Spleen (tissue), 11 donors: ENCODE results near the gene SBF1. TPM values are rescaled to one million over a fixed set of nuclear protein-coding genes. Genes with fewer than 3 reads are reported as not detected.

Experiments used
- DNase-seq: peaks from one replicate; pipeline ENCODE4 v3.0.0-alpha.2; 2020
- H3K27ac ChIP-seq, 8 donors: fragments of 200-600 bp; sonication (generic) in 7 of 8; 1 replicate in 4 of 8; 2 replicates in 4 of 8; pipeline versions ENCODE4 v1.5.0 to v1.8.0; 2016 to 2021; ENCODE audit warnings: inconsistent platforms in 4 of 8, mild to moderate bottlenecking in 4 of 8, moderate library complexity in 1 of 8
- H3K27me3 ChIP-seq, 7 donors: fragments of 200-600 bp; sonication (generic) in 6 of 7; replicated peaks in 1 of 7; 1 replicate in 4 of 7; 2 replicates in 3 of 7; pipeline versions ENCODE4 v1.5.0 to v1.8.0; 2016 to 2021; ENCODE audit warnings: inconsistent platforms in 3 of 7, mild to moderate bottlenecking in 1 of 7
- H3K36me3 ChIP-seq, 6 donors: fragments of 200-600 bp; sonication (generic) in 5 of 6; 1 replicate in 4 of 6; 2 replicates in 2 of 6; pipeline versions ENCODE4 v1.5.0 to v1.8.0; 2016 to 2021; ENCODE audit warnings: inconsistent platforms in 2 of 6
- H3K4me1 ChIP-seq, 6 donors: fragments of 200-600 bp; sonication (generic) in 5 of 6; 1 replicate in 3 of 6; 2 replicates in 3 of 6; pipeline versions ENCODE4 v1.5.0 to v1.8.0; 2016 to 2021; ENCODE audit warnings: inconsistent platforms in 3 of 6
- H3K4me3 ChIP-seq, 8 donors: fragments of 200-600 bp; sonication (generic) in 7 of 8; 1 replicate in 4 of 8; 2 replicates in 4 of 8; pipeline versions ENCODE4 v1.5.0 to v1.8.0; 2016 to 2021; ENCODE audit warnings: inconsistent platforms in 4 of 8, mild to moderate bottlenecking in 4 of 8, moderate library complexity in 2 of 8
- H3K9me3 ChIP-seq, 8 donors: fragments of 200-600 bp; sonication (generic) in 7 of 8; 1 replicate in 4 of 8; 2 replicates in 4 of 8; pipeline versions ENCODE4 v1.5.0 to v1.8.0; 2016 to 2021; ENCODE audit warnings: inconsistent platforms in 4 of 8
- POLR2A ChIP-seq, 3 donors: fragments of 450-650 bp; IDR thresholded peaks; one replicate each; pipeline ENCODE4 v1.5.1; 2017; ENCODE audit warnings: antibody characterized with exemption in 3 of 3, mild to moderate bottlenecking in 1 of 3
- POLR2AphosphoS5 ChIP-seq, 3 donors: sonication (generic); formaldehyde crosslinking; IDR thresholded peaks; one replicate each; pipeline ENCODE4 v1.5.1; 2017; ENCODE audit warnings: antibody characterized with exemption in 3 of 3
- WGBS, 5 donors: extraction: QIAGEN DNeasy Blood & Tissue Kit in 3 of 5; methylation state at CpG; one replicate each; pipeline versions ENCODE4 v1.1.5 to v1.1.7; 2013 to 2018; 5-methylcytosine and 5-hydroxymethylcytosine counted together
- intact Hi-C: fragments of 100-400 bp; cut with DNase I; formaldehyde crosslinking; loops from one replicate; pipeline ENCODE4 v1.15.0; 2023; ENCODE audit warnings: low total_unique reads
- polyA plus RNA-seq, 3 donors: library from polyadenylated mRNA; stranded (reverse); fragments of 200-250 nt; gene quantifications; one replicate each; pipeline ENCODE4 v1.2.1, GENCODE V29; 2013
- total RNA-seq, 7 donors: library from RNA; depleted of rRNA in 3 of 7; stranded (reverse); fragments of >200 nt in 3 of 7; fragmentation: NEBNext Ultra II Directional in 4 of 7; extraction: Animal tissue kit (Norgen Biotek cat#: 25700) in 4 of 7; gene quantifications; one replicate each; pipeline versions ENCODE4 v1.1.0 to v1.2.1, GENCODE V29; 2016 to 2021
- TF ChIP-seq, protein P1 (sequence below), 11 experiments: fragments of 200-600 bp in 7 of 11; fragments of 450-650 bp in 4 of 11; sonication (generic) in 4 of 11; IDR thresholded peaks in 8 of 11; conservative IDR thresholded peaks in 3 of 11; 1 replicate in 7 of 11; 2 replicates in 4 of 11; pipeline versions ENCODE4 v1.4.0 to v1.8.0; 2016 to 2021; ENCODE audit warnings: antibody characterized with exemption in 11 of 11, inconsistent platforms in 4 of 11, mild to moderate bottlenecking in 1 of 11
- donor health status: healthy with polysubstance abuse.
- donor health status: DM: no; HTN: no; CAD: no; lungs with moderate emphysema.
- donor health status: DM: no; HTN: no; CAD: no.
- donor health status: Bipolar disorder and iron deficiency.
- donor health status: healthy.
- donor health status: DM: no; HTN: no; CAD: no.
- donor health status: DM: yes; HTN: yes; CAD: no.

The SBF1 gene
- total and polyA plus RNA-seq, 10 donors = 35.7 to 96.9 (median 75.3) TPM

GRCh38 chr22:50408311-50408710, 66.5 kb downstream of the SBF1 start:
- intact Hi-C loops = no loop called here
- Histone ChIP-seq H3K36me3 (peaks cover 3 to 82% (median 36%) of the 10 kb centered on the region in 6 donors), H3K27ac (no peak overlapping the region), H3K4me1 (peaks cover 7 to 16% (median 10%) of the 10 kb centered on the region in 6 donors), H3K27me3 (no peaks in the 10 kb centered on the region), H3K4me3 (no peak overlapping the region), H3K9me3 (no peaks in the 10 kb centered on the region)
- TF ChIP-seq, protein P1, sequence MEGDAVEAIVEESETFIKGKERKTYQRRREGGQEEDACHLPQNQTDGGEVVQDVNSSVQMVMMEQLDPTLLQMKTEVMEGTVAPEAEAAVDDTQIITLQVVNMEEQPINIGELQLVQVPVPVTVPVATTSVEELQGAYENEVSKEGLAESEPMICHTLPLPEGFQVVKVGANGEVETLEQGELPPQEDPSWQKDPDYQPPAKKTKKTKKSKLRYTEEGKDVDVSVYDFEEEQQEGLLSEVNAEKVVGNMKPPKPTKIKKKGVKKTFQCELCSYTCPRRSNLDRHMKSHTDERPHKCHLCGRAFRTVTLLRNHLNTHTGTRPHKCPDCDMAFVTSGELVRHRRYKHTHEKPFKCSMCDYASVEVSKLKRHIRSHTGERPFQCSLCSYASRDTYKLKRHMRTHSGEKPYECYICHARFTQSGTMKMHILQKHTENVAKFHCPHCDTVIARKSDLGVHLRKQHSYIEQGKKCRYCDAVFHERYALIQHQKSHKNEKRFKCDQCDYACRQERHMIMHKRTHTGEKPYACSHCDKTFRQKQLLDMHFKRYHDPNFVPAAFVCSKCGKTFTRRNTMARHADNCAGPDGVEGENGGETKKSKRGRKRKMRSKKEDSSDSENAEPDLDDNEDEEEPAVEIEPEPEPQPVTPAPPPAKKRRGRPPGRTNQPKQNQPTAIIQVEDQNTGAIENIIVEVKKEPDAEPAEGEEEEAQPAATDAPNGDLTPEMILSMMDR (IDR thresholded peaks at IDR 0.05 in 8 of 11, conservative IDR thresholded peaks at IDR 0.05 in 3 of 11) = no peak
- TF ChIP-seq POLR2AphosphoS5 (IDR thresholded peaks at IDR 0.05) = peak in 1 of 3 donors; percentile 33
- 92 to 96% (median 95%) methylated on average over 13 of the region's 13 CpGs for WGBS, 5 donors
- DNase-seq = no peak

DNA sequence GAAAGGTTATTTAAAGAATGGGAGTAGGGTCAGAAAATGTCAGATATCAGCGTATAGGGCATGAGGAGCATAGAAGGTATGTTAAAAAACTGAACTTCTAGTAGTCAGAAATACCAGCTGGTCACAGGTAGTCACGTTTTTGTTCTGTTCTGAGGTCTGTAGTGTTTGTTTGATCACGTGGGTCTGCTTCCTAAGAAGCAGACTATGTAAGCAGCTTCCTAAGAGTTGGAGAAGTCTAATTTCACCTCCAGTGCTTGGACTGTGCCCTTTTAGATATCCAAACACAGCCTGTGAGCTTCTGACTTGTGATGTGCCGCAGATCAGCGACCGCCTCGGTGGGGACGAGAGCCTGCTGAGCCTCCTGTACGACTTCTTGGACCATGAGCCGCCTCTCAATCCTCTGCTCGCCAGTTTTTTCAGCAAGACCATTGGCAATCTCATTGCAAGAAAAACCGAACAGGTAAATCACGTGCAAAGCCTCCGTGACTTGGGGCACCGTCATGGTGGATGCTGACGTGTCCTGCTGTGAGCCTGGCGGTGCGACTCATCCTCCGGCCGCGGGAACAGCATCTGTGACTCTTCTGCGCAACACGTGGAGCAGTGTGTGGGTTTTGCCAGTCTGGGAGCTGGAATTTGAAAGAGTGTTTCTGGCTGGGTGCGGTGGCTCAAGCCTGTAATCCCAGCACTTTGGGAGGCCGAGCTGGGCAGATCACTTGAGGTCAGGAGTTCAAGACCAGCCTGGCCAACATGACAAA, 68.2 kb downstream of the SBF1 start:
- no peak overlapping the region for H3K4me3 ChIP-seq
- no peak for DNase-seq
- TF ChIP-seq, protein P1 (IDR thresholded peaks at IDR 0.05 in 8 of 11, conservative IDR thresholded peaks at IDR 0.05 in 3 of 11) = no peak
- TF ChIP-seq POLR2AphosphoS5 (IDR thresholded peaks at IDR 0.05) (no peak), POLR2A (IDR thresholded peaks at IDR 0.05) (no peak)
- no peaks in the 10 kb centered on the region for H3K27me3 ChIP-seq
- peaks cover 3 to 86% (median 36%) of the 10 kb centered on the region in 6 donors for H3K36me3 ChIP-seq
- H3K27ac ChIP-seq = no peak overlapping the region
- no peaks in the 10 kb centered on the region for H3K9me3 ChIP-seq
- WGBS, 5 donors = 94 to 96% (median 95%) methylated on average over 24 to 25 of the region's 25 CpGs
- intact Hi-C loops = no loop called here
- peaks cover 8 to 34% (median 17%) of the 10 kb centered on the region in 6 donors for H3K4me1 ChIP-seq

DNA sequence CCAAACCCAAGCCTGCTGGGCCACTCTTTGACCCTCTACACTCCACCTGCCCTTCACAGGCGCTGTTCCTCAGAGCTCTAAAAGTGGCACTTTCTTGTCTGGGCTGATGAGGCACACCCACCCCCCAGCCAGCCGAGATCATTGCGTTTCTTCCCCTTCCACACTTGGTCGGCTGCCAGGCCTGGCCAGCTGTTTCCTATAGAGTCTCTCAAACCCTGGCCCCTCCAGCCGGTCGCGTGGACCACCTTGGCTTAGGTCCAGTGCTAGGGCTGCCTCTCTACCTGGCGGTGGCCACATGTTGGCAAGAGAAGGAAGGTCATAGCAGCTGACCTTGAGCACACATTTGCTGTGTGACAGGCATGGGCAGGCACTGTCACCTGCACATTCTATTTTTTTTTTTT, 71.1 kb downstream of the SBF1 start:
- Histone ChIP-seq H3K4me3 (no peak overlapping the region), H3K27ac (peak overlapping the region in 4 of 8 donors; percentile 7 to 71 (median 46)), H3K9me3 (no peaks in the 10 kb centered on the region), H3K4me1 (peaks cover 20 to 61% (median 39%) of the 10 kb centered on the region in 6 donors), H3K27me3 (no peaks in the 10 kb centered on the region), H3K36me3 (peaks cover 3 to 75% (median 22%) of the 10 kb centered on the region in 6 donors)
- WGBS, 5 donors = 21 to 28% (median 23%) methylated on average over 8 of the region's 8 CpGs
- TF ChIP-seq POLR2A (IDR thresholded peaks at IDR 0.05) (no peak), POLR2AphosphoS5 (IDR thresholded peaks at IDR 0.05) (peak; percentile 51 to 63 (median 59))
- intact Hi-C loops = no loop called here
- DNase-seq = peak; percentile 83

DNA sequence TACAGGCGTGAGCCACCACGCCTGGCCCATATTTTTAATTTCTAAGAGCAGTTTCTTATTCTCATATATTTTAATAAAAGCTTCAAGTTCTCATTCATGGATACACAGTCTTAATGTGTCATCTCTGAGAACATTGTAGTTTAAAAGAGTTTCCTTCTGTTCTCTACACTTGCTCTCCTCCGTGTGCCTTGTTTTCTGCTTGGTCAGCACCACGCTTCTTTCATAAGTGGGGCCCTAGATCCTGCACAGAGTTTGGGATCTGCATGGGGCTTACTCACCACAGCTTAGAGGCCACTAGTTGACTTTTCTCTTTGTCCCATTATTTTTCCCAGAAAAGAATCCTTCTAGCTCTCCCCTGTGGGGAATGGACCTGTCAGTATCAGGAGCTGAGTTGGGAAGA, 72.9 kb downstream of the SBF1 start:
- Histone ChIP-seq H3K36me3 (peaks cover 0 to 73% (median 5%) of the 10 kb centered on the region in 6 donors), H3K27me3 (no peaks in the 10 kb centered on the region), H3K4me1 (peaks cover 20 to 77% (median 42%) of the 10 kb centered on the region in 6 donors), H3K4me3 (no peak overlapping the region), H3K27ac (peak overlapping the region in 1 of 8 donors; percentile 2), H3K9me3 (no peaks in the 10 kb centered on the region)
- TF ChIP-seq, protein P1 (IDR thresholded peaks at IDR 0.05 in 8 of 11, conservative IDR thresholded peaks at IDR 0.05 in 3 of 11) = no peak
- TF ChIP-seq POLR2AphosphoS5 (IDR thresholded peaks at IDR 0.05) = no peak
- TF ChIP-seq POLR2A (IDR thresholded peaks at IDR 0.05) = no peak
- WGBS, 5 donors = 89 to 96% (median 92%) methylated on average over 4 of the region's 4 CpGs
- intact Hi-C loops = no loop called here
- DNase-seq = no peak
